Activated T-cell treated with anti-CD3 and anti-CD28 coated beads for 4 hours (primary cell): ENCODE results near the gene PRSS57.
"Not testable (repeated sequence)": the region's sequence is repeated elsewhere in the genome, so short reads cannot be mapped to it uniquely, and the experiment has no call there.

Experiments used
- DNase-seq: peaks from one replicate; pipeline ENCODE4 v3.0.0-alpha.2; 2020

The PRSS57 gene

DNA sequence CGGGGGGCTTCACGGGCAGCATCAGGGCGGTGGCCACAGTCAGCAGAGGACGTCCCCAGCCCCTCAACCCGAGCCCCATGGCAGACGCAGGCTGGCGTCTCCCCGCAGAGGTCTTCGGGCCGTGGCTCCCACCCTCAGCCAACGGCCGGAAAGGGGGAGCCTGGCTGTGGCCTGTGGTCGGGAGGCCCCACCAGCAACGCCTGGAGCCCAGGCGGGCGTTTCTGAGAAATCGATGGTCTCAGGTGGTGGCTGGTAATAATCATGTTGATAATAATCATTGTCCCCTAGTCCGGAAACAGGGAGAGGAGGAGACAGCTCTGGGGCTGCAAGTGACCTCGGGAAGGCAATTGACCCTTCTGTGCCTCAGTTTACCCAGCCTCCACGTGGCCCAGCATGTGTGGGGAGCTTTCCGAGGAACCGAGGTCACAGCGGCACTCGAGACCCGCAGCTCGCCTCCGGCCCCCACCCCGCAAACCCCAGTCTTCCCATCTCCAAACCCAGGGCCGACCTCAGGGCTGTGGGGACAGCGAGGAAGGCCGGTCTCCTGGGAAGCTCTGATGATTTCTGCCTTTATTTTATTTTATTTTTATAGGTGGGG, at the start of gene PRSS57:
Gene PRSS57, minus strand, starts transcription at position 101 of the 598 bp plus-strand sequence. Its CDS starts 22 bp downstream, at position 79.
- DNase-seq: no peak

DNA sequence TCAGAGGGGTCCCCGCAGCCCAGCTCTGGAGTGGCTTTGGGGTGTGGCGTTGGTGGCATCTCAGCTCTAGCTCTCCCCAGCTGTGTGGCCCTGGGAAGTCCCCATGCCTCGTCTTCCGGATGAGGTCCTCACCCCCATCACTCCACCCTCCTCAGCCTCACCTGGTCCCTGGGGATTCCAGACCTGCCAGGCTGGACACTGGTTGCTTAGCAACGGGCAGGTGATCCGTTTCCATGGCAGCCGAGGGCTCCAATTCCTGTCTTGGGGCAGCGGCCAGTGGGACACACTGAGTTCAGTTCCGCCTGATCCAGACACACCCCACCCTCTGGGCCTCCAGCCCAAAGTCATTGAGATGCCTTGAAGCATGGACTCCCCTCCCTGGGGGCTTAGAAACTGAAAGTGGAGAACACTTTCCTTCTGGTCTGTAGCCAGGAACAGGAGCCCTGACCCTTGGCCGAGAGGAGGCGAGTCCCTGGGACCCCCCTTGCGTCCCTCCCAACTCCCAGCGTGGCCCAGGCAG, 48.0 kb upstream of the PRSS57 start:
- DNase-seq: no peak

DNA sequence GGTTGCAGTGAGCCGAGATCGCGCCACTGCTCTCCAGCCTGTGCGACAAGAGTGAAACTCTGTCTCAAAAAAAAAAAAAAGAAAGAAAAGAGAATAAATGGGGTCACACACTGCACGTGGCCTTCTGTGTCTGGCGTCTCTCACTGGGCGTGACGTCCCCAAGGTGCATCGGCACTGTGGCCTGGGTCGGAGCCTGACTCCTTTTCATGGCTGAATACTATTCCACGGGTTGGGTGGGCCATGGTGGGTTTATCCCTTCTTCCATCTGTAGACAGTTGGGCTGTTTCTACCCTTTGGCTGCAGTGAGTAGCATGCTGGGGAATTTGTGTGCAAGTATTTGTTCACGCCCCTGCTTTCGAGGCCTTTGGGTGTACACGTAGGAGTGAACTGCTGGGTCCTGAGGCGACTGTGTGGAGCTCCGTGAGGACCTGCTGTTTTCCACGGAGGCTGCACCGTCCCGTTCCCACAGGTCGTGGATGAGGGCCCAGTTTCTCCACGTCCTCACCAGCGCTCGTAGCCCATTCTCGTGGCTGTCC, 47.4 kb upstream of the PRSS57 start:
- no peak for DNase-seq

DNA sequence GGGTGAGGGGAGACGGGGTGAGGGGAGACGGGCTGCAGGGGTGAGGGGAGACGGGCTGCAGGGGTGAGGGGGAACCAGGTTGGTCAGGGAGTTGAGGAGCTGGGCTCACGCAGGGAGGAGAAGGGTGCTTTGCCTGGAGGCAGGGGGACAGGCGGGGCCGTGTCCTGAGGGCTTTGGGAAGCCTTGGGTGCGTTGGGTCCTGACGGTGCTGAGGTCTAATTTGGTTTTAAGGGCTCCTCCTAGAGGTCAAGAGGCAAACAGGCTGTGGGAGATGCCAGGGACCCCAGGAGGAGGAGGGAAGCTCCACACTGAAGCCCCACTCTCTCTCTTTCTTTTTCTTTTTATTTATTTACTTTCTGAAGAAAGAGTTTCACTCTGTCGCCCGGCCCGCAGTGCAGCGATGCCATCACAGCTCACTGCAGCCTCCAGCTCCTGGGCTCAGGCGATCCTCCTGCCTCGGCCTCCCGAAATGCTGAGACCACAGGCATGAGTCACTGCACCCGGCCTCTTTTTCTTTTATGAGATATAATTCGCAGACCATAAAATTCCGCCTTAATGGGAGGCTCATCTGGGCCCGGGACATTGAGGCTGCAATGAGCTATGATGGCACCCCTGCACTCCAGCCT, 46.4 kb upstream of the PRSS57 start:
- DNase-seq: no peak

DNA sequence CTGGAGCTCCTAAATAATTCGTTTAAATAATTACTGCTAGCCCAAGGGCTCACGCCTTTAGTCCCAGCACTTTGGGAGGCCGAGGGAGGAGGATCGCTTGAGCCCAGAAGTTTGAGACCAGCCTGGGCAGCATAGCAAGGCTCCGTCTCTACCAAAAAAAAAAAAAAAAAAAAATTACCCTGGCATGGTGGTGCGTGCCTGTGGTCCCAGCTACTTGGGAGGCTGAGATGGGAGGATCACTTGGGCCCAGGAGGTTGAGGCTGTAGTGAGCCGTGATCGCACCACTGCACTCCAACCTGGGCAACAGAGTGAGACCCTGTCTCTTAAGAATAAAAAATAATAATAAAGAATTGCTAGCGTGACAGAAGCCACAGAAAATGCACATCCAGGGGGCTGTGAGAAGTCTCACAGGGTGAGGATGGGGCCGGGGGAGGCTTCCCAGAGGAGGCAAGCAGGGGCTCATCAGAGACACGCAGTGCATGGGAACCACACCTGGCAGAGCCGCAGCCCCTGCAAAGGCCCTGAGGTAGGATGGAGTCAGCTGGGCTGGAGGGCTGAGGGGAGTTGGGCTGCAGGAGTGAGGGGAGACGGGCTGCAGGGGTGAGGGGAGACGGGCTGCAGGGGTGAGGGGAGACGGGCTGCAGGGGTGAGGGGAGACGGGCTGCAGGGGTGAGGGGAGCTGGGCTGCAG, 45.7 kb upstream of the PRSS57 start:
- DNase-seq: not testable (repeated sequence)

DNA sequence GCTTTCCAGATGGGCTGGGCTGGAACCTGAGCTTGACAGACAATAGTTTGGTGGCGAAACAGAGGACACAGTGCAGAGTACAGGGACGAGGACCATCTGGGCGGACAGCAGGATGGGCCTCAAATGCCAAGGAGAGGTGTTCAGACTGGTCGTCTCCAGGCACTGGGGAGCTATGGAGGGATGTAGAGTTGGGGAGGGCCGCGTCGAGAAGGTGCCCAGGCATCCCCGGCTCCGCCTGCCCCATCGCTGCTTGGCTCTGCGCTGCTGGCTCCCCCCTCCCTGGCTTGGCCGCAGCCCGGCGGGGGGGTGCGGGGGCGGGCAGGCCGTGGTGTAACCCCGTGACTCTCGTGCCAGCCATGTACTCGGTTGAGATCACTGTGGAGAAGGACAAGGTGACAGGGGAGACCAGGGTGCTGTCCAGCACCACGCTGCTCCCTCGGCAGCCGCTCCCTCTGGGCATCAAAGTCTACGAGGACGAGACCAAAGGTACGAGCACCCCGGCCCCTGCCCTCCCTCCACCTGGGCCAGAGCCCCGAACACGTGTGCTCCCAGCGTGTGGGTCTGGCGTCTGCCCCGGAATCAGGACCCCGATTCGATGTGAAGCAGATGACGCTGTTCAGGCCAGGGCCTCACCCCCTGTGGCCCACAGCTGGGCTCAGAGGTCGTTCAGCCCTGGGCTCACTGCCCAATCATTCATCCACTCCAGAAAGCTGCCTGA, 44.9 kb upstream of the PRSS57 start:
- DNase-seq: no peak

DNA sequence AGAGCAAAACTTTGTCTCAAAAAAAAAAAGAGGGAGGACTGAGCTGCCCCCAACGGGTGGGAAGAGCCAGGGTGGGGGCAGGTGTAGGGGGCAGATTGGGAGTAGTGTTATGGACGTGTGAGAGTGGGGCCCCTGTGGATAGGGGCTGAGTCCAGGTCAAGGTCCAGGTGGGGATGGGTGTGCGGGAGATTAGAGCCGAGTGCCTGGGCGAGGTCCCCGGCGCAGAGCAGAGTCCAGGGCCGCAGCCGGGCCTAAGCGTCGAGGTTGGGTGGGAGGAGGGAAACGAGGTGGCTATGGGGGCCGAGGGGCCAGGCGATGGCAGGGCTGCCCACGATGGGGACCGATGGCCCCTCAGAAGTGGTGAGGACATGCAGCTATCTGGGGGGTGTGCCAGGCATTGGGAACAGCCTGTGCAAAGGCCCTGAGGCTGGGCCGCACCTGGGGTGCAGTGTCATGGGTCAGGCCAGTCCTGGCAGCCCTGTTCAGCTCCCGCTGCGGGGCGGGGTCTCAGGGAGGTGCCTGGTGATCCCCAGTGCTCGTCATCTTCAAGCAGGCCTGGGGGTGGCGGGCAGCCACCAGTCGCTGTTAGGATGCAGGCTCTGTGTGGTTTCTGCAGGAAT, 43.4 kb upstream of the PRSS57 start:
- no peak for DNase-seq

DNA sequence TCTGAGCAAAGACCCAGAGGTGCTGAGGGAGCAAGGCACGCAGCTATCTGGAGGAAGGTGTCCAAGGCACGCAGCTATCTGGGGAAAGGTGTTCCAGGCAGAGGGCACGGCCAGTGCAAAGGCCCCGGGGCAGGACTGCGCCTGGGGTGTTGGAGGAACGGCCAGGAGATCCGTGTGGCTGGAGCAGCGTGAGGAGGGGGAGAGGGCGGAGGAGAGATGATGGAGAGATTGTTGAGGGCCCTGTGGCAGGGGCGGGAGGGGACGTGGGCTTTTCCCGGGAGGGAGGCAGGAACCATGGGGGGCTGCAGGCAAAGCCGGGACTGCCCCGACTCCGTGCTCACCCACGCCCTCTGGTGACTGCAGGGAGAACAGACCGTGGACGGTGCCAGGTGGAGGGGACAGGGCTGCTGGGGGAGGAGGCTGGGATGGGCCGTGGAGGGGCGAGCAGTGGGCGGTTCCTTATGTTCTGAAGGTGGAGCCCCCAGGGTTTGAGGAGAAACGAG, 42.4 kb upstream of the PRSS57 start:
- DNase-seq: peak; percentile 51

DNA sequence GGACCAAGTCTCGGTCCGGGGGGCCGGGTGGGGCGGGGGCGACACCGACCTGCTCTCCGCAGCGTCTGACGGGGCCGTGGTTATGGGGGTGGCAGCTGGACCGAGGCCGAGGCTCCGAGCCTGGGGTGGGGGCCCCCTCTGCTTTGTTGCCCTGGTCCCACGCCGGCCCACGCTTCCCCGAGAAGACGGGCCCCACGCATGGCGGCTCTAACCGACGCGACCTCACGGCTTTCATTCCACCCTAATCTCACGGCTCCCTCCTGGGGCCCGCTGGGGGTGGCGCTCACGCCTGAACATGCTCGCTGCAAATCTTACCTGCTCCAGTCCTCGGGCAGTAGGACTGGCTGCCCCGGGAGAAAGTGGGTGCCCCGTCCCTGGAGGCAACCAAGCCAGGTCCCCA, 40.9 kb upstream of the PRSS57 start:
- DNase-seq: no peak

DNA sequence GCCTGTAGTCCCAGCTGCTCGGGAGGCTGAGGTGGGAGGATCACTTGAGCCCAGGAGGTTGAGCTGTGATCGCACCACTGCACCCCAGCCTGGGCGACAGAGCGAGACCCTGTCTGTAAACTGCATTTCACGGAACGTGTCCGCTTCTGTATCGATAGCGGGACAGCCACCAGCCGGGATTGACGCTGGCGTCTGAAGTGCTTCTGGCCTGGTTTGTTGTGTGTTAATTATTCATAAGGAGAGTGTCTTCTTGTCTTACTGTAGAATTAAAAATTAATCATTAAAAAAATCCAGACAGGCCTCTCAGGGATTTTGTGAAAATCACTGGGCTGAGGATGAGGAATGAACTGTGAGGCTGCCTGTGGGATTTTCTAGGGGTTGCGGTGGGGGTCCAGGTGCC, 39.5 kb upstream of the PRSS57 start:
- DNase-seq: no peak

DNA sequence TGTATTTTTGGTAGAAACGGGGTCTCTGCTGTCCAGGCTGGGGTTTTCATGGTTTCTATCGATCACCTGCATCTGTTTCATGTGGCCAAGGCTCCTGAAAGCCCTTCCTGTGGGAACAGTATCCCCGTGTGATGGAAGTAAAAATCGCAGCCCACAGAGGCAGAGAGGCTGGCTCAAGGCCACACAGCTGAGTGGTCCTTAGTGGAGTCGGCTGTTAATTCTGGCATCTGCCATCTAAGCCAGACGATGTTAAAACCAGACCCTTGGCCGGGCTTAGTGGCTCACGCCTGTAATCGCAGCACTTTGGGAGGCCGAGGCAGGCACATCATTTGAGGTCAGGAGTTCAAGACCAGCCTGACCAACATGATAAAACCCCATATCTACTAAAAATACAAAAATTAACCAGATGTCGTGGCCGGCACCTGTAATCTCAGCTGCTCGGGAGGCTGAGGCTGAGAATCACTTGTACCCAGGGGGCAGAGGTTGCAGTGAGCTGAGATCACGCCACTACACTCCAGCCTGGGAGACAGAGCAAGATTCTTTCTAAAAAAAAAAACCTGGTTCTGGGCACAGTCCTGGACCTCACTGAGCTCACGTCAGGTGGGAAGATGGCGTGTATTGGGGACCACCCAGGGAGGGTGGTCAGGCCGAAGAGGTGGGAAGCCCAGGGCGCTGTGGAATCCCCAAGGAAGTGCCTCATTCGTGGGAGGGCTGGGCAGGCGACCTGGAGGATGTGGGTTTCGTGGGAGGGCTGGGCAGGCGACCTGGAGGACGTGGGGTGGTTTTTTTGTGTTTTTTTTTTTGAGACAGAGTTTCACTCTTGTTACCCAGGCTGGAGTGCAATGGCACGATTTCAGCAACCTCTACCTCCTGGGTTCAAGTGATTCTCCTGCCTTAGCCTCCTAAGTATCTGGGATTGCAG, 37.2 kb upstream of the PRSS57 start:
- no peak for DNase-seq

DNA sequence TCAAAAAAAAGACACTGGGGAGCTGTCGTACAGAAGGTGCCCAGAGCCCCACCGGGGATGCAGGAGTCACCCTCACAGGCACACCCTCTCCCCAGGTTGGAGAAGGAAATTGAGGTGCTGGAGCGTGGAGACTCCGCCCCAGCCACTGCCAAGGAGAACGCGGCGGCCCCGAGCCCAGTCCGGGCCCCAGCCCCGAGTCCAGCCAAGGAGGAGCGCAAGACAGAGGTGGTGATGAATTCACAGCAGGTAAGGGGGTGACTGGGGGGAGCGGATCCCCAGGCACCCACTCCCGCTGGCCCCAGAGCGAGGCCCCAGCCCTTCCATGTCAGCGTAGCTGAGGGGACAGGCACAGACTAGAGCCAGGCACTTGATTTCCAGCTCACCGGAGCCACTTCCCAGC, 35.7 kb upstream of the PRSS57 start:
- DNase-seq: no peak

DNA sequence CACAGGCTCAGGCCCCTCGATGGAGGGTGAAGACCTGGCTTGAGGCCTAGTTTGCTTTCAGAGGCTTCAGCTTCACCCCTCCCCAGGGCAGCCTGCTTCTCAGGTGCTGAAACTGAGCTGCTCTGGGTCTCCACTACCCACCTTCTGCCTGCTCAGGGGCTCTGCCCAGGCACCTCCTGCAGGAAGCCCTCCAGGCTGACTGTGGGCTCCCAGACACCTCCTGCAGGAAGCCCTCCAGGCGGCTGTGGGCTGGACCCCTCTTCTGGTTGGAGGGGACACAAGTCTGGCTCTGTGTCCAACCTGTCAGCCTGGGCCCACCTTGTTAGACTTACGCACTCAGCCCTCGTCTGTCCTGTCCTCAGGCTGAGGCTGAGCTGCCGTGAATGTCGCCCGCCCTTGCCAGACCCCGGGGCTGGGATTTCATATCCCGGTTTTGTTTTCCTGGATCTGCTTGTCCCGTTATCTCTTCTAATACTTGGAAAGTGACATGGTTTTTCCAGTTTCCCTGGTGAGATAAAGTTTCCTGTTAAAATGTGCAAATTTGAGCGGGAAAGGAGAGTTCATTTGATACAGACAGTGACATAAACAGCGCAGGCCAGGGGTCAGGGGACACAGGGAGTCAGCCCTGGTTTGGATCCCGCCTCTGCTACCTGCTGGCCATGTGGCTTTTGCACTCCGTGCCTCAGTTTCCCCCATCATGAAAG, 34.9 kb upstream of the PRSS57 start:
- DNase-seq: no peak

DNA sequence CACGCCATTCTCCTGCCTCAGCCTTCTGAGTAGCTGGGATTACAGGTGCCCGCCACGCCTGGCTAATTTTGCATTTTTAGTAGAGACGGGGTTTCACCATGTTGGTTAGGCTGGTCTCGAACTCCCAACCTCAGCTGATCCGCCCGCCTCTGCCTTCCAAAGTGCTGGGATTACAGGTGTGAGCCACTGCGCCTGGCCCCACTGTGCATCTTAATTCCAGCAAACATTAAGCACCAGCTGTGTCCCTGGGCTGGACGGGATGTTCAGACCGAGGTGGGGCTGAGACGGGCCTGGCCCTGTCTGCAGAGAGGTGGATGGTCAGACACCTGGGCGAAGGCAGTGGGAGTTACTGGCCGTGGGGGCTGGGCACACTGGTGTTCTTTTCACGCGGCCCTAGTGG, 34.3 kb upstream of the PRSS57 start:
- DNase-seq: not testable (repeated sequence)

DNA sequence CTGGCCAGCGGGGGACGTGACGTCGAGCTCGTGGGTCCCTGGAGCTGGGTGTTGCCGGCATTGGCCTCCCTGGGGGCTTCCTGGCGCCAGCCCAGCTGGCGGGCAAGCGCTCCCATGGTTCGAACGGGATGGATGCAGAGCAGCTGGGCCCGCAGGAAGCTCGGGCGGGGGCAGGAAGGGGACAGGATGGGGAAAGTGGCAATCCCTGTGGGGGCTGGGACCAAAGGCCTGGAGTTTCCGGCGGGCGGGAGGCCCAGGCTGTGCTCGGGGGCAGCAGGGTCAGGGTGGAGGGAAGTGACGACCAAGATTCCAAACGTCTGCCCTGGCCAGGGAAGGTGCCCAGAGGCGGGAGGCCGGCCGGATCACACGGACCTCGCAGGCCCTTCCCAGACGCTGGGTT, 32.8 kb upstream of the PRSS57 start:
- DNase-seq: no peak

DNA sequence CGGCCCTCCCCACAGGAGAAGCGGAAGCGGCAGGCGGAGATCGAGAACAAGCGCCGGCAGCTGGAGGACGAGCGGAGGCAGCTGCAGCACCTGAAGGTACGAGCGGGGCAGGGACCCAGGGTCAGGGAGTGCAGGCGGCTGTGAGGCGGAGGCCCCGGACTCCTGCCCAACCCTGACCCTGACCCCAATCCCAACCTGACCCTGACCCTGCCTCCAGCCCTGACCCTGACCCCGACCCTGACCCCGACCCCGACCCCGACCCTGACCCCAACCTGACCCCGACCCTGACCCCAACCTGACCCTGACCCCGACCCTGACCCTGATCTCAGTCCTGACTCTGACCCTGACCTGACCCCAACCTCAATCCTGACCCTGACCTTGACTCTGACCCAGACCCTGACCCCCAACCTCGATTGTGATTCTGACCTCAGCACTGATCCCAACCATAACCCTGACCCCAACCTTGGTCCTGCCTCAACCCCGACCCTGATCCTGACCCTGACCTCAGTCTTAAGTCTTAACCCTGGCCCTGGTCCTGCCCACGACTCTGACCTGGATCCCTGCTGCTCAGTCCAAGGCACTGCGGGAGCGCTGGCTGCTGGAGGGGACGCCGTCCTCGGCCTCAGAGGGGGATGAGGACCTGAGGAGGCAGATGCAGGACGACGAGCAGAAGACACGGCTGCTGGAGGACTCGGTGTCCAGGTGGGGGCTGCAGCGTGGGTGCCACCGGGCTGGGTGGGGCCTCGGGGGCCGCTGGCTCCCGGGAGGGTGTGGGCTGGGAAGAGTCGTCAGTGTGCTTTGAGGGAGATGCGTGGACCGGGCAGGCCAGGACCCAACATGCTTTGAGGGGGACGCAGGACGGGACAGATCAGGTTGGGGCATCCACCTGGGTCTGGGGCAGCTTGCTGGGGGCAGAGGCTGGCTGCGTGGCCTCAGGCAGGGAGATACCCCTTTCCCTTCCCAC, 32.0 kb upstream of the PRSS57 start:
- no peak for DNase-seq

DNA sequence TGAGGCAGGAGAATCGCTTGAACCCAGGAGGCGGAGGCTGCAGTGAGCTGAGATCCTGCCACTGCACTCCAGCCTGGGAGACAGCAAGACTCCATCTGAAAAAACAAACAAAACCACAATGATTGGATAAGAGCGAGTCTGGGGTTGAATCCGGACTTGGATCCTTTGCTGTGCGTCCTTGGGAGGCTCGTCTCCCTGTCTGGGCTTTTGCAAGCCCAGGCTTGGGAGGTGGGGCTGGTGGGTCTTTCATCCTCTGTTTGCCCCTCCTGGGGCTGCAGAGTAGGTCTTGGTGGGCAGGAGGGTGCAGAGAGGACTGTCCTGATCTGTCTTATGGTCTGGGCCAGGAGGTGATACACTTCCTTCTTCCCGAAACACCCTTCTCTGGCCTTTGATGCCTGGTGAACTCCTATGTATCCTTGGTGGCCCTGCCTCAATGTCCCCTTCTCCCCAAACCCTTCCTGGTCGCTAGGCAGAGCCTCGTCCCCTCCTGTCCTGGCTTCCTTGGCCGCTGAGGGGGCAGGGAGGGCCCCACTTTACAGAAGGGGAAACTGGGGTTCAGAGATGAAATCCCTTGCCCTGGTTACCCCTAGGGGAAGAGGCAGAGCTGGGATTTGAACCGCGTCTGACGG, 30.3 kb upstream of the PRSS57 start:
- no peak for DNase-seq

DNA sequence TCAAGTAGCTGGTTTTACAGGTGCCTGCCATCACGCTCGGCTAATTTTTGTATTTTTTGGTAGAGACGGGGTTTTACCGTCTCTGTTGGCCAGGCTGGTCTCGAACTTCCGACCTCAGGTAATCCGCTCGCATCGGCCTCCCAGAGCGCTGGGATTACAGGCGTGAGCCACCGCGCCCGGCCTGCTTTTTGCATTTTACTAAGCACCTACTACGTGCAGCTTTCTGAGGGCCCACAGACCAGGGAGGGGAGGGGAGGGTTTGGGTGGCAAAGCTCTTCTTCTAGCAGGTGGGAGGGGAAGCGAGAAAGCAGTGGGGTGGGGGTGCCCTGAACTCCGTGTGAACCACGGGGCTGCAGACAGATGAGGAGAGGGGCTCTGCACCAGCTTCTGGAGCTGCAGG, 28.5 kb upstream of the PRSS57 start:
- no peak for DNase-seq

DNA sequence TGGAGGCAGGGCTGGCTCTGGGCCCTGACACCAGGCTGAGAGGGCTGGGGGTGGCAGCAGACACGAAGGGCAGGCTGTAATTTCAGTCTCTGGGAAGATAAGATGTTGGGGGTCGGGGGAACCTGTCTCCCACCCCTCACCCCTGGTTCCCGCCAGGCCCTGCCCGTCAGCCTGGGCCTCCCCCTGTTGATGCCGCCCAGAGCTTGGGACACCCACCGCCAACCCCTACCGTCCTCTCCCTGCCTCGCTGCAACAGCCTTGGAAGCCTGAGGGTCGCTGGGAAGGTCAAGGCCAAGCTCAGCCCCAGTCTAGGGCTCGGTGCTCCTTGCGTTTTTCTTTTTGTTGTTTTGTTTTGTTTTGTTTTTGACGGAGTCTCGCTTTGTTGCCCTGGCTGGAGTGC, 28.0 kb upstream of the PRSS57 start:
- no peak for DNase-seq
